ENCODE results near the gene SHC1.

Gene SHC1

GRCh38 chr1:154960446-154961136 lies 10.0 kb downstream of the SHC1 start:
- ChIA-PET POLR2A (interaction anchor here (0.6 to 4.8 kb wide), 25 partner anchors 9 to 124 kb away, joined by 3 to 59 read pairs (median 4); partner anchors contain the start of genes CKS1B, FLAD1, LENEP and PMVK), CTCF (interaction anchor here (0.9 to 1.3 kb wide), 6 partner anchors 24 to 129 kb away, joined by 3 to 6 read pairs (median 3); partner anchors contain the start of gene PMVK)
- no peak for TF ChIP-seq SP1 (IDR thresholded peaks at IDR 0.05)
- TF ChIP-seq FOXM1 (IDR thresholded peaks at IDR 0.05; ENCODE audit: borderline replicate concordance), result no peak
- TF ChIP-seq HDGF (IDR thresholded peaks at IDR 0.05; ENCODE audit: borderline replicate concordance), result no peak
- TF ChIP-seq ZNF384 (IDR thresholded peaks at IDR 0.05), result no peak
- TF ChIP-seq, protein P1, sequence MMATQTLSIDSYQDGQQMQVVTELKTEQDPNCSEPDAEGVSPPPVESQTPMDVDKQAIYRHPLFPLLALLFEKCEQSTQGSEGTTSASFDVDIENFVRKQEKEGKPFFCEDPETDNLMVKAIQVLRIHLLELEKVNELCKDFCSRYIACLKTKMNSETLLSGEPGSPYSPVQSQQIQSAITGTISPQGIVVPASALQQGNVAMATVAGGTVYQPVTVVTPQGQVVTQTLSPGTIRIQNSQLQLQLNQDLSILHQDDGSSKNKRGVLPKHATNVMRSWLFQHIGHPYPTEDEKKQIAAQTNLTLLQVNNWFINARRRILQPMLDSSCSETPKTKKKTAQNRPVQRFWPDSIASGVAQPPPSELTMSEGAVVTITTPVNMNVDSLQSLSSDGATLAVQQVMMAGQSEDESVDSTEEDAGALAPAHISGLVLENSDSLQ (IDR thresholded peaks at IDR 0.05), result no peak
- TF ChIP-seq ELF4 (IDR thresholded peaks at IDR 0.05), result no peak
- no peak for TF ChIP-seq L3MBTL2 (conservative IDR thresholded peaks at IDR 0.05)
- TF ChIP-seq ARNT (IDR thresholded peaks at IDR 0.05), result no peak
- TF ChIP-seq LEF1 (IDR thresholded peaks at IDR 0.05; ENCODE audit: borderline replicate concordance), result no peak
- no peak for TF ChIP-seq FOXA1 (IDR thresholded peaks at IDR 0.05)
- TF ChIP-seq BHLHE40 (IDR thresholded peaks at IDR 0.05; ENCODE audit: borderline replicate concordance), result no peak
- DNase-seq (ENCODE audit: extremely low spot score), result no peak

DNA sequence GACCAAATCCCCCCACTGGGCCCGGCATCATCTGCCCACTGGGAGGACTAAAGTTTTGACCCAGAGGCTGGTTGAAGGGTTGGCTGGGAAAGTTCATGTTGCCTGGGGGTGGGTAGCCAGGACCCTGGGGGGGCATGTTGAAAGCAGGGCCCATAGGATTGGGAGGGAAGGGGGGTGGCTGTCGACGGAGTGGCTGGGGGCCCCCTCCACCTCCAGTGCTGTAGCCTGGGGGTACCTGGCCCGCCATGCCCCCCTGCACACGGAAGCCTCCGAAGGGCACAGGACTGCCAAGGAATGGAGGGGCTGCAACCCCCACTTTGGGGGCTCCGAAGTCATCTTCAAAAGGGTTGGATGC lies 11.1 kb downstream of the SHC1 start:
- ChIA-PET POLR2A (interaction anchor here (1.2 to 4.8 kb wide), 2 partner anchors 13 to 23 kb away, joined by 4 to 59 read pairs; partner anchors contain the start of genes CKS1B, FLAD1 and SHC1), CTCF (no interaction called here)
- DNase-seq (ENCODE audit: extremely low spot score), result no peak
- TF ChIP-seq ELF4 (IDR thresholded peaks at IDR 0.05) (no peak), BHLHE40 (IDR thresholded peaks at IDR 0.05; ENCODE audit: borderline replicate concordance) (no peak), LEF1 (IDR thresholded peaks at IDR 0.05; ENCODE audit: borderline replicate concordance) (no peak), FOXK2 (IDR thresholded peaks at IDR 0.05) (no peak), ZNF384 (IDR thresholded peaks at IDR 0.05) (no peak), NFRKB (IDR thresholded peaks at IDR 0.05) (no peak), ARNT (IDR thresholded peaks at IDR 0.05) (no peak), FOXA1 (IDR thresholded peaks at IDR 0.05) (no peak), HDGF (IDR thresholded peaks at IDR 0.05; ENCODE audit: borderline replicate concordance) (no peak), CTBP1 (IDR thresholded peaks at IDR 0.05; ENCODE audit: borderline replicate concordance) (no peak), SUZ12 (IDR thresholded peaks at IDR 0.05) (no peak), L3MBTL2 (conservative IDR thresholded peaks at IDR 0.05) (no peak), FOXM1 (IDR thresholded peaks at IDR 0.05; ENCODE audit: borderline replicate concordance) (no peak), SP1 (IDR thresholded peaks at IDR 0.05) (no peak), TARDBP (IDR thresholded peaks at IDR 0.05) (no peak)
- TF ChIP-seq, protein P1 (IDR thresholded peaks at IDR 0.05), result no peak

GRCh38 chr1:154958681-154959425 lies 11.7 kb downstream of the SHC1 start:
- TF ChIP-seq, protein P1 (IDR thresholded peaks at IDR 0.05), result no peak
- TF ChIP-seq ZNF384 (IDR thresholded peaks at IDR 0.05), result no peak
- TF ChIP-seq CTBP1 (IDR thresholded peaks at IDR 0.05; ENCODE audit: borderline replicate concordance), result no peak
- no peak for TF ChIP-seq FOXA1 (IDR thresholded peaks at IDR 0.05)
- no peak for TF ChIP-seq ELF4 (IDR thresholded peaks at IDR 0.05)
- TF ChIP-seq FOXM1 (IDR thresholded peaks at IDR 0.05; ENCODE audit: borderline replicate concordance), result no peak
- TF ChIP-seq ARNT (IDR thresholded peaks at IDR 0.05), result no peak
- TF ChIP-seq SUZ12 (IDR thresholded peaks at IDR 0.05), result no peak
- TF ChIP-seq L3MBTL2 (conservative IDR thresholded peaks at IDR 0.05), result no peak
- TF ChIP-seq TARDBP (IDR thresholded peaks at IDR 0.05), result no peak
- no peak for TF ChIP-seq LEF1 (IDR thresholded peaks at IDR 0.05; ENCODE audit: borderline replicate concordance)
- no peak for TF ChIP-seq NFRKB (IDR thresholded peaks at IDR 0.05)
- no peak for TF ChIP-seq FOXK2 (IDR thresholded peaks at IDR 0.05)
- TF ChIP-seq SP1 (IDR thresholded peaks at IDR 0.05), result no peak
- no peak for TF ChIP-seq BHLHE40 (IDR thresholded peaks at IDR 0.05; ENCODE audit: borderline replicate concordance)
- no peak for TF ChIP-seq HDGF (IDR thresholded peaks at IDR 0.05; ENCODE audit: borderline replicate concordance)
- DNase-seq (ENCODE audit: extremely low spot score), result no peak
- ChIA-PET POLR2A (interaction anchor here (1.2 kb wide), 1 partner anchor 24 kb away, joined by 4 read pairs; the partner anchor contains the start of gene FLAD1), CTCF (no interaction called here)

GRCh38 chr1:154958036-154958435 lies 12.5 kb downstream of the SHC1 start:
- no peak for DNase-seq (ENCODE audit: extremely low spot score)
- ChIA-PET CTCF (no interaction called here), POLR2A (interaction anchor here (0.7 kb wide), 1 partner anchor 25 kb away, joined by 3 read pairs; the partner anchor contains the start of gene FLAD1)
- TF ChIP-seq FOXA1 (IDR thresholded peaks at IDR 0.05), result no peak
- TF ChIP-seq BHLHE40 (IDR thresholded peaks at IDR 0.05; ENCODE audit: borderline replicate concordance), result no peak
- TF ChIP-seq ARNT (IDR thresholded peaks at IDR 0.05), result no peak
- TF ChIP-seq HDGF (IDR thresholded peaks at IDR 0.05; ENCODE audit: borderline replicate concordance), result no peak
- no peak for TF ChIP-seq FOXK2 (IDR thresholded peaks at IDR 0.05)
- no peak for TF ChIP-seq TARDBP (IDR thresholded peaks at IDR 0.05)
- TF ChIP-seq CTBP1 (IDR thresholded peaks at IDR 0.05; ENCODE audit: borderline replicate concordance), result no peak
- TF ChIP-seq ELF4 (IDR thresholded peaks at IDR 0.05), result no peak
- TF ChIP-seq LEF1 (IDR thresholded peaks at IDR 0.05; ENCODE audit: borderline replicate concordance), result no peak
- TF ChIP-seq, protein P1 (IDR thresholded peaks at IDR 0.05), result no peak

Data from HEK293T (cell line).